Ovary (tissue), 3 donors: ENCODE results near the gene ZNF106.

ENCODE experiments used
- CTCF ChIP-seq, 3 donors: fragments of 450-650 bp in 2 of 3; fragments of 200-600 bp in 1 of 3; IDR thresholded peaks; one replicate each; pipeline versions ENCODE4 v1.5.1 to v1.8.0; 2016 to 2022; ENCODE audit warnings: antibody characterized with exemption in 3 of 3, mild to moderate bottlenecking in 1 of 3
- EP300 ChIP-seq: sonication (generic); formaldehyde crosslinking; IDR thresholded peaks from one replicate; pipeline ENCODE4 v1.6.1; 2017; ENCODE audit warnings: antibody characterized with exemption
- POLR2A ChIP-seq: fragments of 450-650 bp; IDR thresholded peaks from one replicate; pipeline ENCODE4 v1.6.1; 2017; ENCODE audit warnings: antibody characterized with exemption, mild to moderate bottlenecking, moderate library complexity
- donor health status: DM: no; HTN: no; CAD: no.

- no peak for TF ChIP-seq CTCF (IDR thresholded peaks at IDR 0.05)
- no peak for TF ChIP-seq POLR2A
- no peak for TF ChIP-seq EP300
Observed at GRCh38 chr15:42447599-42447998, 43.3 kb downstream of the ZNF106 start.
